HCT116 (cell line): ENCODE results near the gene PKD2. TPM values are rescaled to one million over a fixed set of nuclear protein-coding genes. Genes with fewer than 3 reads are reported as not detected.

Source experiments
- ATAC-seq: fragments of 200-7000 bp; cut with Tn5 transposase; 2 replicates; pipeline ENCODE4 v1.9.1; 2020; ENCODE audit warnings: mild to moderate bottlenecking, moderate library complexity
- Bru-seq: library from RNA; stranded (reverse); fragments of 400-500 nt; gene quantifications from one replicate; lab custom pipeline; 2021; lab: Mats Ljungman, UMichigan
- BruChase-seq, 2 experiments: library from RNA; stranded (reverse); fragments of 400-500 nt; gene quantifications; one replicate each; lab custom pipeline; 2021; lab: Mats Ljungman, UMichigan
- BruUV-seq: library from RNA; stranded (reverse); fragments of 400-500 nt; replicated peaks from 2 replicates; lab custom pipeline; 2021; lab: Mats Ljungman, UMichigan
- CTCF ChIA-PET: fragments of 300-600 bp; sonication (Branson Sonifier 250); formaldehyde crosslinking; loops from one replicate; lab custom pipeline; 2021; ENCODE audit warnings: antibody characterized with exemption; lab: Charles Lee
- POLR2A ChIA-PET: fragments of 300-600, 350-600 bp; sonication (Branson Sonifier 250); formaldehyde crosslinking; loops from one replicate; lab custom pipeline; 2021; ENCODE audit warnings: antibody characterized with exemption; lab: Charles Lee
- RAD21 ChIA-PET, 2 experiments: fragments of 300-600 bp; sonication (Branson Sonifier 250); formaldehyde crosslinking; loops; one replicate each; lab custom pipeline; 2023; ENCODE audit warnings: low total read pairs in 2 of 2; ENCODE audit not compliant: uncharacterized antibody in 2 of 2, unreplicated experiment in 2 of 2, low non-redundant PET in 1 of 2; lab: Charles Lee
- DNase-seq: peaks from one replicate; pipeline ENCODE4 v3.0.0-alpha.2; 2010; ENCODE audit warnings: low read depth, low spot score
- H2AFZ ChIP-seq: fragments of 200-600 bp; shearing (Covaris generic), sonication (generic); 2 replicates; pipeline ENCODE4 v1.6.1; 2017; ENCODE audit warnings: low read depth, mixed run types, mixed read lengths, antibody characterized with exemption, low read length; ENCODE audit not compliant: poor library complexity, severe bottlenecking
- H3K27ac ChIP-seq: 2 replicates; pipeline ENCODE4 v1.5.1; 2012; ENCODE audit warnings: low read depth, low read length
- H3K27me3 ChIP-seq: fragments of 200-600 bp; sonication (generic); 2 replicates; pipeline ENCODE4 v1.6.1; 2016; ENCODE audit warnings: mixed run types, low read length, mixed read lengths; ENCODE audit not compliant: insufficient read depth
- H3K36me3 ChIP-seq, 2 experiments: fragments of 200-500 bp in 1 of 2; fragments of 200-600 bp in 1 of 2; sonication (Bioruptor generic) in 1 of 2; sonication (generic) in 1 of 2; 2 replicates each; pipeline versions ENCODE4 v1.5.1 to v1.6.1; 2014 to 2016; ENCODE audit warnings: low read length in 2 of 2, inconsistent platforms in 1 of 2, mixed read lengths in 1 of 2, mixed run types in 1 of 2; ENCODE audit not compliant: insufficient read depth in 2 of 2, control insufficient read depth in 1 of 2
- H3K4me1 ChIP-seq, 2 experiments: fragments of 200-600 bp in 1 of 2; sonication (generic) in 1 of 2; 2 replicates each; pipeline versions ENCODE4 v1.5.1 to v1.6.1; 2012 to 2017; ENCODE audit warnings: low read length in 2 of 2, inconsistent platforms in 1 of 2, mild to moderate bottlenecking in 1 of 2, mixed read lengths in 1 of 2, mixed run types in 1 of 2, moderate library complexity in 1 of 2; ENCODE audit not compliant: insufficient read depth in 2 of 2, control insufficient read depth in 1 of 2
- H3K4me2 ChIP-seq: fragments of 200-600 bp; sonication (generic); 2 replicates; pipeline ENCODE4 v1.6.1; 2017; ENCODE audit warnings: mixed run types, low read length, mixed read lengths
- H3K4me3 ChIP-seq, 2 experiments: fragments of 200-600 bp in 1 of 2; sonication (generic) in 1 of 2; replicated peaks in 1 of 2; 2 replicates each; pipeline ENCODE4 v1.5.1; 2011 to 2016; ENCODE audit warnings: low read length in 2 of 2, control low read depth in 1 of 2, low read depth in 1 of 2, mild to moderate bottlenecking in 1 of 2, mixed read lengths in 1 of 2, mixed run types in 1 of 2
- H3K79me2 ChIP-seq: fragments of 200-600 bp; sonication (generic); 2 replicates; pipeline ENCODE4 v1.6.1; 2017; ENCODE audit warnings: mild to moderate bottlenecking, mixed run types, low read length, moderate library complexity, mixed read lengths; ENCODE audit not compliant: insufficient read depth
- H3K9ac ChIP-seq: fragments of 200-600 bp; sonication (generic); 2 replicates; pipeline ENCODE4 v1.6.1; 2016; ENCODE audit warnings: low read length, mixed read lengths
- H3K9me2 ChIP-seq: fragments of 200-600 bp; sonication (generic), shearing (Covaris generic); 2 replicates; pipeline ENCODE4 v1.6.1; 2017; ENCODE audit warnings: mixed run types, mild to moderate bottlenecking, moderate library complexity; ENCODE audit not compliant: insufficient read depth
- H3K9me3 ChIP-seq, 2 experiments: fragments of 200-500 bp in 1 of 2; fragments of 200-600 bp in 1 of 2; sonication (Bioruptor generic) in 1 of 2; sonication (generic) in 1 of 2; 2 replicates each; pipeline ENCODE4 v1.6.1; 2014 to 2017; ENCODE audit warnings: low read length in 2 of 2, mixed read lengths in 2 of 2, inconsistent platforms in 1 of 2, low read depth in 1 of 2, mild to moderate bottlenecking in 1 of 2, mixed run types in 1 of 2, moderate library complexity in 1 of 2; ENCODE audit not compliant: control insufficient read depth in 1 of 2, insufficient read depth in 1 of 2
- H4K20me1 ChIP-seq: fragments of 200-600 bp; sonication (generic), shearing (Covaris generic); 2 replicates; pipeline ENCODE4 v1.6.1; 2017; ENCODE audit warnings: mixed run types, mild to moderate bottlenecking, moderate library complexity; ENCODE audit not compliant: insufficient read depth
- CBX3 ChIP-seq: IDR thresholded peaks from 2 replicates; pipeline ENCODE4 v1.6.1; 2012; ENCODE audit warnings: low read depth
- CEBPB ChIP-seq: IDR thresholded peaks from 2 replicates; pipeline ENCODE4 v1.6.1; 2012; ENCODE audit warnings: low read depth
- ELF1 ChIP-seq: IDR thresholded peaks from 2 replicates; pipeline ENCODE4 v1.6.1; 2012; ENCODE audit warnings: low read depth, borderline replicate concordance
- EZH2 ChIP-seq: fragments of 200-600 bp; sonication (generic); IDR thresholded peaks from 2 replicates; pipeline ENCODE4 v1.6.1; 2017; ENCODE audit warnings: antibody characterized with exemption, mixed run types
- EZH2phosphoT487 ChIP-seq: fragments of 200-600 bp; IDR thresholded peaks from 2 replicates; pipeline ENCODE4 v1.6.1; 2018; ENCODE audit warnings: antibody characterized with exemption, borderline replicate concordance
- JUND ChIP-seq: IDR thresholded peaks from 2 replicates; pipeline ENCODE4 v1.6.1; 2012
- MAX ChIP-seq: IDR thresholded peaks from 2 replicates; pipeline ENCODE4 v1.6.1; 2012
- POLR2A ChIP-seq: IDR thresholded peaks from 2 replicates; pipeline ENCODE4 v1.7.0; 2011; ENCODE audit warnings: borderline replicate concordance; ENCODE audit not compliant: insufficient read depth, insufficient read length; ENCODE audit errors: extremely low read depth
- POLR2AphosphoS5 ChIP-seq: IDR thresholded peaks from 2 replicates; pipeline ENCODE4 v1.6.1; 2011; ENCODE audit warnings: mild to moderate bottlenecking, low read depth, low read length, moderate library complexity
- SP1 ChIP-seq: IDR thresholded peaks from 2 replicates; pipeline ENCODE4 v1.6.1; 2012; ENCODE audit warnings: low read depth
- YY1 ChIP-seq: IDR thresholded peaks from 2 replicates; pipeline ENCODE4 v1.6.1; 2011; ENCODE audit warnings: low read length, low read depth, moderate library complexity, mild to moderate bottlenecking; ENCODE audit not compliant: insufficient replicate concordance; ENCODE audit errors: extremely low read depth
- ZBTB33 ChIP-seq: IDR thresholded peaks from 2 replicates; pipeline ENCODE4 v1.6.1; 2011; ENCODE audit warnings: mild to moderate bottlenecking, low read length, moderate library complexity; ENCODE audit not compliant: insufficient replicate concordance; ENCODE audit errors: extremely low read depth
- ZFX ChIP-seq: fragments of 450-650 bp; IDR thresholded peaks from 2 replicates; pipeline ENCODE4 v1.6.1; 2017
- ZNF274 ChIP-seq: fragments of 200-500 bp; sonication (Bioruptor generic); IDR thresholded peaks from 2 replicates; pipeline ENCODE4 v1.6.1; 2014; ENCODE audit warnings: mild to moderate bottlenecking, low read depth, low read length, inconsistent platforms
- intact Hi-C: fragments of 100-400 bp; cut with micrococcal nuclease; formaldehyde crosslinking; loops from 2 replicates; pipeline ENCODE4 v1.10.0; 2022
- long read RNA-seq: library from polyadenylated mRNA; unstranded; transcript quantifications from one replicate; pipeline ENCODE4 v2.0.0, GENCODE V29; 2021; ENCODE audit not compliant: unreplicated experiment
- polyA plus RNA-seq: library from polyadenylated mRNA; unstranded; fragments of >200 nt; gene quantifications from 2 replicates; pipeline ENCODE4 v1.2.1, GENCODE V29; 2012; ENCODE audit warnings: missing spikeins
- total RNA-seq: library from RNA; stranded (reverse); gene quantifications from one replicate; pipeline ENCODE4 v1.2.1, GENCODE V29; 2021; ENCODE audit not compliant: unreplicated experiment
- TF ChIP-seq, protein P1 (sequence below), 3 experiments: fragments of 200-600 bp in 1 of 3; sonication (generic) in 1 of 3; IDR thresholded peaks in 2 of 3; conservative IDR thresholded peaks in 1 of 3; 2 replicates each; pipeline ENCODE4 v1.5.1; 2012 to 2017; ENCODE audit warnings: low read depth in 2 of 3, low read length in 2 of 3, antibody characterized with exemption in 1 of 3, borderline replicate concordance in 1 of 3, control low read depth in 1 of 3, mild to moderate bottlenecking in 1 of 3, mixed read lengths in 1 of 3, mixed run types in 1 of 3, moderate library complexity in 1 of 3; ENCODE audit not compliant: insufficient read depth in 1 of 3
- TF ChIP-seq, protein P2 (sequence below): IDR thresholded peaks from 2 replicates; pipeline ENCODE4 v1.6.1; 2012; ENCODE audit warnings: low read depth

The PKD2 gene
- total RNA-seq (10.1 TPM), Bru-seq, nascent RNA (percentile 74 among the genes with signal in this experiment), BruChase-seq, experiment 1, labeled RNA remaining after a 6-hour chase (percentile 62 among the genes with signal in this experiment), BruChase-seq, experiment 2, labeled RNA remaining after a 2-hour chase (percentile 80 among the genes with signal in this experiment)
- polyA plus RNA-seq: 6.1 and 6.3 TPM in 2 replicates
- long read RNA-seq, full-length matches to known transcripts: 4 of 26 reads
- long read RNA-seq, partial matches to known transcripts: 11 of 26 reads
- long read RNA-seq, other reads (novel, unspliced or antisense): 11 of 26 reads

- Histone ChIP-seq H3K36me3 (no peaks in the 10 kb centered on the region), H3K9me3 (no peaks in the 10 kb centered on the region), H3K4me3 (peak within 1 kb of the TSS; percentile 64 to 73), H4K20me1 (no peaks in the 10 kb centered on the region; the same call in 1 of the 2 replicates), H3K27me3 (no peaks in the 10 kb centered on the region), H3K9me2 (no peaks in the 10 kb centered on the region), H3K4me1 (peaks cover 5 to 18% of the 10 kb centered on the region in 2 experiments; a peak in 3 of 4 replicates), H2AFZ (no peak within 1 kb of the TSS), H3K4me2 (peak within 1 kb of the TSS; percentile 85), H3K9ac (peak within 1 kb of the TSS; percentile 66), H3K27ac (peak within 1 kb of the TSS; percentile 67), H3K79me2 (peaks cover 42% of the 10 kb centered on the region)
- ChIA-PET RAD21 (no interaction called here), CTCF (interaction anchor here (1.4 kb wide), 1 partner anchor 25 kb away, joined by 3 read pairs; no protein-coding TSS in a partner anchor), POLR2A (no interaction called here)
- no TSS peak for BruUV-seq
- intact Hi-C loops: no loop called here
- DNase-seq (peak; percentile 32), ATAC-seq (peak; percentile 93)
- TF ChIP-seq, protein P1, sequence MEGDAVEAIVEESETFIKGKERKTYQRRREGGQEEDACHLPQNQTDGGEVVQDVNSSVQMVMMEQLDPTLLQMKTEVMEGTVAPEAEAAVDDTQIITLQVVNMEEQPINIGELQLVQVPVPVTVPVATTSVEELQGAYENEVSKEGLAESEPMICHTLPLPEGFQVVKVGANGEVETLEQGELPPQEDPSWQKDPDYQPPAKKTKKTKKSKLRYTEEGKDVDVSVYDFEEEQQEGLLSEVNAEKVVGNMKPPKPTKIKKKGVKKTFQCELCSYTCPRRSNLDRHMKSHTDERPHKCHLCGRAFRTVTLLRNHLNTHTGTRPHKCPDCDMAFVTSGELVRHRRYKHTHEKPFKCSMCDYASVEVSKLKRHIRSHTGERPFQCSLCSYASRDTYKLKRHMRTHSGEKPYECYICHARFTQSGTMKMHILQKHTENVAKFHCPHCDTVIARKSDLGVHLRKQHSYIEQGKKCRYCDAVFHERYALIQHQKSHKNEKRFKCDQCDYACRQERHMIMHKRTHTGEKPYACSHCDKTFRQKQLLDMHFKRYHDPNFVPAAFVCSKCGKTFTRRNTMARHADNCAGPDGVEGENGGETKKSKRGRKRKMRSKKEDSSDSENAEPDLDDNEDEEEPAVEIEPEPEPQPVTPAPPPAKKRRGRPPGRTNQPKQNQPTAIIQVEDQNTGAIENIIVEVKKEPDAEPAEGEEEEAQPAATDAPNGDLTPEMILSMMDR (IDR thresholded peaks at IDR 0.05 in 2 of 3, conservative IDR thresholded peaks at IDR 0.05 in 1 of 3; ENCODE audit: borderline replicate concordance in 1 of 3, insufficient read depth in 1 of 3, low read depth in 2 of 3, low read length in 2 of 3): no peak
- TF ChIP-seq EZH2phosphoT487: no peak
- no peak for TF ChIP-seq EZH2
- no peak for TF ChIP-seq ELF1
- TF ChIP-seq ZBTB33: no peak
- peak; percentile 96 for TF ChIP-seq ZFX
- TF ChIP-seq ZNF274: no peak
- no peak for TF ChIP-seq POLR2A
- TF ChIP-seq YY1: peak; percentile 76
- TF ChIP-seq JUND: no peak
- TF ChIP-seq, protein P2, sequence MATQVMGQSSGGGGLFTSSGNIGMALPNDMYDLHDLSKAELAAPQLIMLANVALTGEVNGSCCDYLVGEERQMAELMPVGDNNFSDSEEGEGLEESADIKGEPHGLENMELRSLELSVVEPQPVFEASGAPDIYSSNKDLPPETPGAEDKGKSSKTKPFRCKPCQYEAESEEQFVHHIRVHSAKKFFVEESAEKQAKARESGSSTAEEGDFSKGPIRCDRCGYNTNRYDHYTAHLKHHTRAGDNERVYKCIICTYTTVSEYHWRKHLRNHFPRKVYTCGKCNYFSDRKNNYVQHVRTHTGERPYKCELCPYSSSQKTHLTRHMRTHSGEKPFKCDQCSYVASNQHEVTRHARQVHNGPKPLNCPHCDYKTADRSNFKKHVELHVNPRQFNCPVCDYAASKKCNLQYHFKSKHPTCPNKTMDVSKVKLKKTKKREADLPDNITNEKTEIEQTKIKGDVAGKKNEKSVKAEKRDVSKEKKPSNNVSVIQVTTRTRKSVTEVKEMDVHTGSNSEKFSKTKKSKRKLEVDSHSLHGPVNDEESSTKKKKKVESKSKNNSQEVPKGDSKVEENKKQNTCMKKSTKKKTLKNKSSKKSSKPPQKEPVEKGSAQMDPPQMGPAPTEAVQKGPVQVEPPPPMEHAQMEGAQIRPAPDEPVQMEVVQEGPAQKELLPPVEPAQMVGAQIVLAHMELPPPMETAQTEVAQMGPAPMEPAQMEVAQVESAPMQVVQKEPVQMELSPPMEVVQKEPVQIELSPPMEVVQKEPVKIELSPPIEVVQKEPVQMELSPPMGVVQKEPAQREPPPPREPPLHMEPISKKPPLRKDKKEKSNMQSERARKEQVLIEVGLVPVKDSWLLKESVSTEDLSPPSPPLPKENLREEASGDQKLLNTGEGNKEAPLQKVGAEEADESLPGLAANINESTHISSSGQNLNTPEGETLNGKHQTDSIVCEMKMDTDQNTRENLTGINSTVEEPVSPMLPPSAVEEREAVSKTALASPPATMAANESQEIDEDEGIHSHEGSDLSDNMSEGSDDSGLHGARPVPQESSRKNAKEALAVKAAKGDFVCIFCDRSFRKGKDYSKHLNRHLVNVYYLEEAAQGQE: no peak
- TF ChIP-seq POLR2AphosphoS5: peak; percentile 78
- TF ChIP-seq MAX: peak; percentile 85
- TF ChIP-seq CEBPB: no peak
- TF ChIP-seq CBX3: 0 out of 2 replicates have a peak, but pooled peaks have one; percentile 53
- TF ChIP-seq SP1: no peak
Measured at GRCh38 chr4:88007304-88008121, at the start of gene PKD2. Gene PKD2, plus strand, starts transcription at chr4:88007635. Its CDS starts 99 bp downstream, at chr4:88007734.
